HG02938 (cell line): ENCODE results near the gene ZEB1.
"Not testable (repeated sequence)": the region's sequence is repeated elsewhere in the genome, so short reads cannot be mapped to it uniquely, and the experiment has no call there.

Experiments used
- ATAC-seq: cut with Tn5 transposase; IDR thresholded peaks from one replicate; pipeline ENCODE4 v1.9.1; 2021; ENCODE audit warnings: mild to moderate bottlenecking, moderate library complexity; ENCODE audit not compliant: unreplicated experiment

The ZEB1 gene

DNA sequence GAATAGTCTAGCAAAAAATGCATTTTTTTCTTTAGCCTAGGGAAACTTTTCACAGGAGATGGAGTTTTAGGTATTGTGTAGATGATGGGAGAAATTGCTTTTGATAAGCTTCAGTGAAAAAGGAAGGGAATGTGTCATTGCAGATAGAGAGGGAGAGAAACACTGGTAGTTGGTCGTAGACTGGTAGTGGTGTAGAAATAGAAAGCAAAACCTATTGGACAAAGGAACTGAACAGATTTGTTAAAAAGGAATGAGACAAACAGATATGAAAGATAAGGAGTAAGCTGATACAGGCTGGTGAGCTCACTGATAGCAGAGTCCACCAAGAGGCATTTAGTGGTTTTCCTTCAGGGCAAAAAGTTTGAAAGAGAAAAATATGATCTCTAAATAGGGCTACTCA, 94.3 kb downstream of the ZEB1 start:
- no peak for ATAC-seq

DNA sequence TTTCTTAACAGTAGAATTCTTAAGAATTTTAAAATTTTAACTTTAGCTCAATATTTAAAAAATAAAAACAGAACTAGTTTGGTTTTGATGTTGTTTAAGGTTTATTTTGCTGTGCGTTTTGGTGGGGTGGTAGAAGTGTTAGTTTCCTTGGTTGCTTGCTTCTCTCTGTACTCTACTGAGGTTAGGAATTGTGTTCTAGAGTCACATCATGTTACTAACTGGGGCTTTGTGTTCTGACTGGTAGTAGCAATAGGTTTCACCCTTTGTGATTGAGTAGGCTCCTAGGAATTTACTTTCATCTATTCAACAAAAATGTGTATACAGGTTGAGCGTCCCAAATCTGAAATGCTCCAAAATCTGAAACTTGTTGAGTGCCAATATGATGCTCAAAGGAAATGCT, 99.5 kb downstream of the ZEB1 start:
- ATAC-seq, result no peak

GRCh38 chr10:31419394-31420063, 100.5 kb downstream of the ZEB1 start:
- no peak for ATAC-seq

GRCh38 chr10:31421322-31421721, 102.3 kb downstream of the ZEB1 start:
- no peak for ATAC-seq

GRCh38 chr10:31422634-31423033, 103.6 kb downstream of the ZEB1 start:
- no peak for ATAC-seq

GRCh38 chr10:31424473-31424872, 105.5 kb downstream of the ZEB1 start:
- no peak for ATAC-seq

DNA sequence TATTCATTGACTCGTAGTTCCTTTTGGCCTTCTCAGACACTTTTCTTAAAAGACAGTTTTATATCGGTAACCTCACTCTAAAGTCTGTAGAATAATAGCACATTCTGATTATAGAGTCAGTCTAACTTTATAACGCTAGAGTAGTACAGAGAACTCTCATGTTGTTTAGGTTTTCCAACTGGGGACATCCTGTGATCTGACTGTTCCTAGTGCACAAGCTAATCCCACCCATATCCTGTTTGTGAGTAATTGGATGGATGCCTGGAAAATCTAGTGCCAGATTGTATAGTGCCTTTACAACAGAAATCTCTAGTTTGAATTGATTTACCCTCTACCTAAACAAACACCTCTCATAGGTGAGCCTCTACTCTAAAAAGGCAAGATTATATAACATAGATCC, 107.4 kb downstream of the ZEB1 start:
- ATAC-seq, result no peak

DNA sequence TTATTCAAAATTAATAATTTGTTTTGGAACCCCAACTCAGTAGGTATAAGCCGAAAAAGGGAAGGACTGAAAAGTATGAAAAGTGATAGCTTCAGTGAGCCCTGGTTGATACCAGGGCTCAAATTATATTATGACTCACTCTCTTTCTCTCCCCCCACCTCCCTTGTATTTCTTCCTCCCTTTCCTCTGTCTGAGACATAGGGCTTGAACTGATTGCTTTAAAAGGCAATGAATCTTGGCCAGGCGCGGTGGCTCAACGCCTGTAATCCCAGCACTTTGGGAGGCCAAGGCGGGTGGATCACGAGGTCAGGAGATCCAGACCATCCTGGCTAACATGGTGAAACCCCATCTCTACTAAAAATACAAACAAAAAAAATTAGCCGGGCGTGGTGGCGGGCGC, 108.3 kb downstream of the ZEB1 start:
- not testable (repeated sequence) for ATAC-seq

GRCh38 chr10:31428499-31428898, 109.5 kb downstream of the ZEB1 start:
- ATAC-seq, result not testable (repeated sequence)

DNA sequence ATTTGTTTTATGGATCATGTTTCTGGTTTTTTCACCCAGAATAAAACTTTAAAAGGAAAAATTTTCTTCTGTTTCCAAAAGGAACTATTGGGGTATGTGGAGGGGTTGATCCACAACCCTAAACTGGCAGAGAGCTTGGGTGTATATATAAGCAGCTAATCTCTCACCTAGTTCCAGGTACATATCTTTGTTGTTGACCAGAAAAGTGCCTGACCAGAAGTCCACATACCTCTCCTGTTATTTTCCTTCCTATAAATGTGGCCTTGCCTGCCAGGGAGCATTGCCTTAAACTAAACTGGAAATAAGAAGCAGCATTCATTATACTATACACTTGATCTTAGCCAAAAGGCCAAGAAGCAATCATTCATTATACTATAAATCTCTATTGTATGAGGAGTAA, 112.0 kb downstream of the ZEB1 start:
- ATAC-seq, result no peak

- no peak for ATAC-seq
Observed at GRCh38 chr10:31437959-31438358, 118.9 kb downstream of the ZEB1 start.

DNA sequence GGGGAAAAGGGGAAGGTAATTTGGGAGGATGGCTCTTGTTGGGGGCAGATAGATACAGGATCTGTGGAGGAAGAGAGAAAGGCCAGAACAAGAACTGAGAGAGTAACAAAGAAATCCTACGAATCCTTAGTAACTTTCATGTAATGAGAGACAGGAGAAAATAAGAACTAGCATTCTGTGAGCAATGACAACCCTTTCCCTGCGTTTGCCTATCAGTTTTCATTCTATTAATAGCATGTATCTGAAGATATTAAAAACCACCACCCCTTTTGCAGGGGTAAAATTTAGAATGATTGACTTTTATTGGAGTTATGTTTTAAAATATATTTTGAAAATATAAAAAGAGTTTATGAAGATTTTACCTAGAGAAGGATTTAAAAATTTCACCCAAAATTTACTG, 132.8 kb downstream of the ZEB1 start:
- no peak for ATAC-seq

DNA sequence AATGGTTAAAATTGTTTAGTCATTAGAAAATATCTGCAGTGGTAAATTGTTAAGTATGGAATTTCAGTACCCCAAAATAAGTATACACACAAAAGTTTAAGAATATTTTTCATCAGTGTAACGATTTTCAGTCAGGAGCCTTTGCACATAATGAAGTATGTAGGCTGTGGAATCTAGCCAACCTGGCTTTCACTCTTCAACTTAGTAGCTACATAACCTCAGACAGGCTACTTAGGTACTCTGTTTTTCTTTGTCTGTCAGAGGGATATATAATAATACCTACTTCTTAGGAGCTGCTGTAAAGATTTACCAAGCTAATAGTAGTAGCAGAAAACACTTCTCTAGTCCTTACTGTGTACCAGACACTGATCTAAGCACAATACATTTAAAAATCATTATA, 137.5 kb downstream of the ZEB1 start:
- no peak for ATAC-seq

GRCh38 chr10:31457858-31458257, 138.8 kb downstream of the ZEB1 start:
- ATAC-seq, result no peak

DNA sequence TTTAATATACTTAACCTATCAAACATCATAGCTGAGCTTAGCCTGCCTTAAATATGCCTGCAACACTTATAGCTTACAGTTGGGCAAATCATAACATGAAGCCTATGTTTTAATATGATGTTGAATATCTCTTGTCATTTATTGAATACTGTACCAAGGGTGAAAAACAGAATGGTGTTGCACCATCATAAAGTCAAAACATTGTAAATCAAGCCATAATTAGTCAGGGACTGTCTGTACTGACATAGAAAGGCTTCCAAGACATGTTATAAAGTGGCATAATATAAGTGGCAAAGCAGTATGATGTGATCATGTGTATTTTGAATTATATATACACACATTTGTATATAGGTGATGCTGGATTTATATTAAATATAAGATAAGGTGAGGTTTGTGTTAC, 140.0 kb downstream of the ZEB1 start:
- ATAC-seq, result no peak

- no peak for ATAC-seq
Observed at GRCh38 chr10:31460242-31460641, 141.2 kb downstream of the ZEB1 start.

DNA sequence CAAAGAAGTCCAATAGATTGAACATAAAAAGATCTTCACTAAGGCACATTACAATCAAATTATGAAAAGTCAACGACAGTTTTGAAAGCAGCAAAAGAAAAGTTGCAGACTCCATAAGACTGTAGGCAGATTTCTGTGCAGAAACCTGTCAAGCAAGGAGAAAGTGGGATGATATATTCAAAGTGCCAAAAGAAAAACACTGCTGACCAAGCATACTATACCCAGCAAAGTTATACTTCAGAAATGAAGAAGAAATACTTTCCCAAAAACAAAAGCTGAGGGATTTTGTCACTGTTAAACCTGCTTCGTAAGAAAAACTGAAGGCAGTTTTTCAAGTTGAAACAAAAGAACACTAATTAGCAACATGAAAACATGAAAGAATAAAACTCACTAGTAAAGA, 145.5 kb downstream of the ZEB1 start:
- ATAC-seq, result no peak

DNA sequence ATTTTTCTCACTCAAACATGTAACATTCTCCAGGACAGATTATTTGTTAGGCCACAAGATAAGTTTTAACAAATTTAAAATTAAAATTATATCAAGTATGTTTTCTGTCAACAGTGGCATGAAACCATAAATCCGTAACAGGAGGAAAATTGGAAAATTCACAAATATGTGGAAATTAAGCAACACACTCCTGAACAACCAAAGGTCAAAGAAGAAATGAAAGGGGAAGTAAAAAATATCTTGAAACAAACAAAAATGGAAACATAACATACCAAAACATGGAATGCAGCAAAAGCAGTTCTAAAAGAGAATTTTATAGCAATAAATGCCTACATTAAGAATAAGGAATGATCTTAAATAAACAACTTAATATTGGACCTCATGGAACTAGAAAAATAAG, 147.3 kb downstream of the ZEB1 start:
- ATAC-seq, result no peak

DNA sequence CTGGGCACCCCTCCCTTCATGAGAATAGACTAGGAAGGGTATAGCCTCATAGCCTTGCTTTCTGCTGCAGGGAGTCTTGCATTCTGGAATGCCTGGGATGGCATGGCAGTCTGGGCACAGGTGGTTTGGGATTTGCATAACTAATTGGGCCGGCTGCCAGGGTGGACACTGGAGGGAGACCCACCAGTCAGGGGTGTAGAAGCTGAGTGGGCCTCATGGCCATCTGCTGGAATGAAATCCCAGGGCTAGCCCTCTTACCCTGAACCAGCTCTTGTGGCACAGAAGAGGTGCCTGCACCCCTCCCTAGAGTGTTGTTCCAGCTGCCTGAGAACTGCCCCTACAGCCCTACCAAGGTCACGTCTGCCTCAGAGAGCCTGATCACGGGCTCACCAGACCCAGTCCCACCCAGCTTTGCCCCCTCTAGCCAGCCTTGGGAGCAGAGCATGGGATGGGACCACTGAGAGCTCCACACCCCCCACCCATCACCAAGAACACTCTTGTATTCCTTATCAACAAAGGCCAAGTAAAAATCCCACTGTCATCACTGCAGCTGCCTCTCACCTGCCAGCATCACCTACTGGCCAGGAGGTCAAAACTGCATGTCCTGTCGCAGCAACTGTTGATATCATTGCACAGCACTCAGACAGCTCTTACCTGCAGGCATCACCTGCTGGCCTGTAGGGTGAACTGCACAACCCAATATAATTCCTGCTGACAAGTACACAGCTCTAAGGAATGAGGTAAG, 148.9 kb downstream of the ZEB1 start:
- ATAC-seq, result no peak

GRCh38 chr10:31468536-31468859, 149.5 kb downstream of the ZEB1 start:
- no peak for ATAC-seq

DNA sequence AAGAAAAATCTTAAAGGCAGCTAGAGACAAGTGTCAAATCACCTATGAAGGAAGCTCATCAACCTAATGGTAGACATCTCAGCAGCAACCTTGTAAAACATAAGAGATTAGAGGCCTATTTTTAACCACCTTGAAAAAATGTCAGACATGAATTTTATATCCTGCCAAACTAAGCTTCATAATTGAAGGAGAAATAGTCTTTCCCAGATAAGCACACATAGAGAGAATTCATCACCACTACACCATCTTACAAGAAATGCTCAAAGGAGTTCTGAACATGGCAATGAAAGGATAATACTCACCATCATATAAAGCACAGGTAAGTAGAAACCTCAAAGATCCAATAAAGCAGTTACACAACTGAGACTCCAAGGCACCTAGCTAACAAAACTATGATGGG, 156.5 kb downstream of the ZEB1 start:
- ATAC-seq, result no peak

DNA sequence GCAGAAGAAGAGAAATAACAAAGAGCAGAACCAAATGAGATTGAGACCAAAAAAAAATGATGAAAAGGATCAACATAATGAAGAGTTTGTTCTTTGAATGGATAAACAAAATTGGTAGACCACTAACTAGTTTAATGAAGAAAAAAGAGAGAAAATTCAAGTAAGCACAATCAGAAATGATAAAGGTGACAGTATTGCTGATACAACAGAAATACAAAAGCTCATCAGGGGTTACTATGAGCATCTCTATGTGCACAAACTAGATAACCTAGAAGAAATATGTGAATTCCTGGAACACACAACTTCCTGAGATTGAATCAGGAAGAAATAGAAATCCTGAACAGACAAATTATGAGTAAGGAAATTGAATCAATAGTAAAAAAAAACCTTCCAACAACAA, 157.1 kb downstream of the ZEB1 start:
- ATAC-seq, result no peak

- no peak for ATAC-seq
Observed at GRCh38 chr10:31477584-31477983, 158.6 kb downstream of the ZEB1 start.
